Measurements from ENCODE around the gene IPCEF1.

IPCEF1 gene

GRCh38 chr6:154165478-154165877 is 191.1 kb downstream of the IPCEF1 start:
- no peak for DNase-seq (ENCODE audit: low read depth in 2 of 2)

GRCh38 chr6:154164397-154164796 is 192.2 kb downstream of the IPCEF1 start:
- DNase-seq (ENCODE audit: low read depth in 2 of 2), result peak; percentile 53 to 58

- no peak for DNase-seq (ENCODE audit: low read depth in 2 of 2)
Observed at GRCh38 chr6:154161689-154162088, 194.9 kb downstream of the IPCEF1 start.

GRCh38 chr6:154159126-154159525 is 197.5 kb downstream of the IPCEF1 start:
- no peak for DNase-seq (ENCODE audit: low read depth in 2 of 2)

GRCh38 chr6:154157706-154158105 is 198.9 kb downstream of the IPCEF1 start:
- DNase-seq (ENCODE audit: low read depth in 2 of 2), result no peak

GRCh38 chr6:154157082-154157481 is 199.5 kb downstream of the IPCEF1 start:
- DNase-seq (ENCODE audit: low read depth in 2 of 2), result no peak

- peak in 1 of 2 experiments; percentile 5 for DNase-seq (ENCODE audit: low read depth in 2 of 2)
Observed at GRCh38 chr6:154156135-154156896, 200.3 kb downstream of the IPCEF1 start.

GRCh38 chr6:154154389-154154967 is 202.1 kb downstream of the IPCEF1 start:
- DNase-seq (ENCODE audit: low read depth in 2 of 2), result peak; percentile 23 to 32

- no peak for DNase-seq (ENCODE audit: low read depth in 2 of 2)
Observed at GRCh38 chr6:154143753-154144152, 212.8 kb downstream of the IPCEF1 start.

GRCh38 chr6:154140743-154141142 is 215.9 kb downstream of the IPCEF1 start:
- DNase-seq (ENCODE audit: low read depth in 2 of 2), result no peak

- no peak for DNase-seq (ENCODE audit: low read depth in 2 of 2)
Observed at GRCh38 chr6:154139892-154140291, 216.7 kb downstream of the IPCEF1 start.

- DNase-seq (ENCODE audit: low read depth in 2 of 2), result no peak
Observed at GRCh38 chr6:154138793-154139192, 217.8 kb downstream of the IPCEF1 start.

GRCh38 chr6:154134471-154135147 is 222.0 kb downstream of the IPCEF1 start:
- DNase-seq (ENCODE audit: low read depth in 2 of 2), result no peak

GRCh38 chr6:154127657-154128056 is 228.9 kb downstream of the IPCEF1 start:
- DNase-seq (ENCODE audit: low read depth in 2 of 2), result no peak

GRCh38 chr6:154125421-154125820 is 231.2 kb downstream of the IPCEF1 start:
- DNase-seq (ENCODE audit: low read depth in 2 of 2), result no peak

GRCh38 chr6:154123155-154123956 is 233.2 kb downstream of the IPCEF1 start:
- DNase-seq (ENCODE audit: low read depth in 2 of 2), result no peak

- no peak for DNase-seq (ENCODE audit: low read depth in 2 of 2)
Observed at GRCh38 chr6:154122195-154122925, 234.2 kb downstream of the IPCEF1 start.

GRCh38 chr6:154117485-154117884 is 239.1 kb downstream of the IPCEF1 start:
- DNase-seq (ENCODE audit: low read depth in 2 of 2), result no peak

- DNase-seq (ENCODE audit: low read depth in 2 of 2), result no peak
Observed at GRCh38 chr6:154113392-154113791, 243.2 kb downstream of the IPCEF1 start.

GRCh38 chr6:154112181-154112809 is 244.3 kb downstream of the IPCEF1 start:
- DNase-seq (ENCODE audit: low read depth in 2 of 2), result no peak

GRCh38 chr6:154111025-154111424 is 245.6 kb downstream of the IPCEF1 start:
- no peak for DNase-seq (ENCODE audit: low read depth in 2 of 2)
